RKO (cell line): ENCODE results near the gene ST8SIA1.

Experiments
- DNase-seq: peaks from one replicate; pipeline ENCODE4 v3.0.0-alpha.2; 2016; ENCODE audit warnings: low spot score

Gene ST8SIA1

GRCh38 chr12:22283006-22283506 is 51.5 kb downstream of the ST8SIA1 start:
- no peak for DNase-seq

GRCh38 chr12:22282283-22282682 is 52.2 kb downstream of the ST8SIA1 start:
- DNase-seq = no peak

- no peak for DNase-seq
These were observed 57.6 kb downstream of the ST8SIA1 start for GRCh38 chr12:22276867-22277266.

DNA sequence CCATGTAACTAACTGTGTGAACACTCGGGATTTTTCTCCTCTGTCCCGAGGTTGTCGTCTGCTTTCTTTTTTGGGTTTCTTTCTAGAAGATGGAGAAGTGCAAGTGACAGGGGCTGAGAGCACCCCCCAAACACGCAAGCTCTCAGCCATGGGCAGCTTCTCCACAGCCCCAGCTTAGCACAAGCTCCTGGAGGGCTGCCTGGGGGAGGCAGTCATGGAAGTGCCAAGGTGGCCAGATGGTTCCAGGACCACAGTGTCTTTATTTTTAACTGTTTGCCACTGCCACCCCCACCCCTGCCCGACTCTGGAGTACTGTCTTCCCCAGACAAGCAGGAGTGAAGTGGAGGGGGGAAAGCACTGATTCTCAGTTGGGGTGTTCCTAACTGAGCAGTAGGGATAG is 58.2 kb downstream of the ST8SIA1 start:
- DNase-seq = no peak

- peak; percentile 13 for DNase-seq
These were observed 58.7 kb downstream of the ST8SIA1 start for GRCh38 chr12:22275843-22276242.

GRCh38 chr12:22272335-22273151 is 62.0 kb downstream of the ST8SIA1 start:
- DNase-seq = no peak

- DNase-seq = no peak
These were observed 63.5 kb downstream of the ST8SIA1 start for GRCh38 chr12:22271023-22271422.

- no peak for DNase-seq
These were observed 65.5 kb downstream of the ST8SIA1 start for GRCh38 chr12:22268973-22269372.

- no peak for DNase-seq
These were observed 66.1 kb downstream of the ST8SIA1 start for GRCh38 chr12:22268406-22268805.

- DNase-seq = no peak
These were observed 68.4 kb downstream of the ST8SIA1 start for GRCh38 chr12:22266101-22266500.

GRCh38 chr12:22264380-22264779 is 70.1 kb downstream of the ST8SIA1 start:
- no peak for DNase-seq

- DNase-seq = no peak
These were observed 72.2 kb downstream of the ST8SIA1 start for GRCh38 chr12:22262309-22262708.

DNA sequence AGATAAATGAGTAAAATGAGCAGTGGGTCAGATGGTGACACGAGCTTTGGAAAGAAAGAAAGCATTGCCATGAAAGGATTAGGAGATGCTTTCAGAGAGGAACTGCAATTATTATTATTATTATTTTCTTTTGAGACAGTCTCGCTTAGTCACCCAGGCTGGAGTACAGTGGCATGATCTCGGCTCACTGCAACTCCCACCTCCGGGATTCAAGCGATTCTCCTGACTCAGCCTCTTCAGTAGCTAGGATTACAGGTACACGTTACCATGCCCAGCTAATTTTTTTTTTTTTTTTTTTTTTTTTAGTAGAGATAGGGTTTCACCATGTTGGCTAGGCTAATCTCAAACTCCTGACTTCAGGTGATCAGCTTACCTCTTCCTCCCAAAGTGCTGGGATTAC is 77.4 kb downstream of the ST8SIA1 start:
- DNase-seq = no peak

- DNase-seq = no peak
These were observed 77.9 kb downstream of the ST8SIA1 start for GRCh38 chr12:22256605-22257004.

DNA sequence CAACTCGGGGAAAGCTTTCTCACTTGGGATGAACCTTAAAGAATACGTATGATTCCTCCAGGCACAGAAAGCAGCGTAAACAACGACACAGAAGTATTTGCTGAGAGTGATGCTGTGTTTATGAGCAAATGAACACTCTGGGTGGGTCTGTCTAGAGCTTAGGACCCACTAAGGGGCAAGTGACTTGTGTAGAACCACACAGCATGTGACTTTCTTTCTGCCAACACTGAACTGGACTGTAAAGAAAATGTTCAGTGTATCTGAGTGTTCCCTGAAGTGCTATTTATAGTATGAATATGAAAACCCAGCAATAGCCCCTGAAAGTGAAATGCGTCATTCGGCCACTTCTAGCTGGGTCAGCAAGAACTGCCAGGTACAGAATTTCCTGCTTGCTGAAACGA is 78.5 kb downstream of the ST8SIA1 start:
- no peak for DNase-seq

DNA sequence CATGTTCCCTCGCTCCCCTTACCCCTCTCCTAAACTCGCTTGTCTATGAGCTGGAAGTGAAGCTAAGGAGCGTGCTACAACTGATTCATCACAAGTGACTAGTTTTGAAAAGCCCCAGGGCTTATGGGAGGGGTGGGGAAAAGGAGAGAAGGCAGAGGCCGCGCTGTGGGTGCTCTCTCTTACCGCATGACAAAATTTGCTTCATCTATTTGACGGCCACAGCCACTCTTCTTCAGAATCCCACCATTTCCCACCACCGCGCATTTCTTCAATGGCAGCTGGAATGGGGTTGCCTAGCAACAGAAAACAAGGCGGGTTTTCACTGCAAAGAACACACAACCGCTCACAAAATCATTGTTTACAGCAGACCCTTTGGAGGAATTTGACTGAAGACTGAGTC is 79.4 kb downstream of the ST8SIA1 start:
- DNase-seq = no peak

- no peak for DNase-seq
These were observed 80.0 kb downstream of the ST8SIA1 start for GRCh38 chr12:22254478-22254877.

GRCh38 chr12:22252057-22252456 is 82.5 kb downstream of the ST8SIA1 start:
- no peak for DNase-seq

GRCh38 chr12:22250762-22251161 is 83.7 kb downstream of the ST8SIA1 start:
- DNase-seq = no peak

GRCh38 chr12:22248571-22249115 is 85.9 kb downstream of the ST8SIA1 start:
- DNase-seq = no peak

GRCh38 chr12:22248121-22248520 is 86.4 kb downstream of the ST8SIA1 start:
- no peak for DNase-seq

- no peak for DNase-seq
These were observed 88.2 kb downstream of the ST8SIA1 start for GRCh38 chr12:22246217-22246846.

DNA sequence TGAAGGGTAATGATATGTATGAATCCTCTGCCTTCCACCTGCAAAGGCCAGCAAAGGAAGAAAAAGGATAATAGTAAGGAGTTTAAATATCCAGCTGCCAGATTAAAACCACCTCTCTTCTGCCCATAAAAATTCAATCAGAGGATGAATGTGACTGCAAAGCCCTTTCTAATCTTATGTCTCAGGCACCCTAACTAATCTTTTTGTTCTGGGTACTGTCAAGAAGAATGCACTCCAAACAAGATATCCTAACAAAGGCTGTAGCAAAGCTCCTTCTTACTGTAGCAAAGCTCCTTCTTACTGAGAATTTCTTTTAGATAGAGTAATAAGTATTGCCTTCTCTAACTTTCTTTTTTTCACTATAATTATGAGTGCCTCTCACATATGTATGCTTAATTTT is 91.8 kb downstream of the ST8SIA1 start:
- DNase-seq = no peak
